Cardiac fibroblast (primary cell): ENCODE measurements around the gene FOXE3.

Source experiments
- DNase-seq, 2 donors: peaks; one replicate each; pipeline versions ENCODE4 v3.0.0 to v3.0.0-alpha.2; 2010; ENCODE audit warnings: low read depth in 2 of 2
- H3K4me3 ChIP-seq, 2 donors: replicated peaks in 1 of 2; 1 replicate in 1 of 2; 2 replicates in 1 of 2; pipeline ENCODE4 v1.5.1; 2011; ENCODE audit warnings: low read depth in 2 of 2, low read length in 2 of 2, mild to moderate bottlenecking in 2 of 2, moderate library complexity in 1 of 2
- CTCF ChIP-seq: IDR thresholded peaks from one replicate; pipeline ENCODE4 v1.5.1; 2011; ENCODE audit warnings: low read depth, mild to moderate bottlenecking, low read length, inconsistent platforms

FOXE3 gene

GRCh38 chr1:47401761-47402160 lies 14.3 kb upstream of the FOXE3 start:
- DNase-seq: no peak
- no peak overlapping the region for H3K4me3 ChIP-seq
- TF ChIP-seq CTCF: no peak

GRCh38 chr1:47402591-47402990 lies 13.5 kb upstream of the FOXE3 start:
- no peak for DNase-seq
- TF ChIP-seq CTCF: no peak
- no peak overlapping the region for H3K4me3 ChIP-seq

- no peak overlapping the region for H3K4me3 ChIP-seq
- TF ChIP-seq CTCF: no peak
- DNase-seq: no peak
These were observed 12.7 kb upstream of the FOXE3 start for GRCh38 chr1:47403321-47403910.

- no peak overlapping the region for H3K4me3 ChIP-seq
- TF ChIP-seq CTCF: no peak
- no peak for DNase-seq
These were observed 10.4 kb upstream of the FOXE3 start for GRCh38 chr1:47405697-47406096.

GRCh38 chr1:47406966-47407365 lies 9.1 kb upstream of the FOXE3 start:
- H3K4me3 ChIP-seq: no peak overlapping the region
- DNase-seq: no peak
- no peak for TF ChIP-seq CTCF

- DNase-seq: no peak
- no peak overlapping the region for H3K4me3 ChIP-seq
- TF ChIP-seq CTCF: no peak
These were observed 8.6 kb upstream of the FOXE3 start for GRCh38 chr1:47407481-47407880.

- peak; percentile 40 to 86 for DNase-seq
- no peak overlapping the region for H3K4me3 ChIP-seq
- no peak for TF ChIP-seq CTCF
These were observed 6.6 kb upstream of the FOXE3 start for GRCh38 chr1:47409311-47410067.
